Fibroblast of lung (primary cell): ENCODE measurements around the gene SLC16A8.
"Not testable (repeated sequence)": the region's sequence is repeated elsewhere in the genome, so short reads cannot be mapped to it uniquely, and the experiment has no call there.

Experiments
- CTCF ChIP-seq, 2 donors: IDR thresholded peaks in 1 of 2; conservative IDR thresholded peaks in 1 of 2; 1 replicate in 1 of 2; 2 replicates in 1 of 2; pipeline ENCODE4 v1.5.1; 2011 to 2012; ENCODE audit warnings: low read length in 2 of 2, control low read depth in 1 of 2, inconsistent platforms in 1 of 2, low read depth in 1 of 2, mild to moderate bottlenecking in 1 of 2
- EZH2 ChIP-seq: IDR thresholded peaks from 2 replicates; pipeline ENCODE4 v1.5.1; 2012; ENCODE audit warnings: low read length, control low read depth, mild to moderate bottlenecking; ENCODE audit errors: missing control alignments

GRCh38 chr22:38079208-38079607 is 4.8 kb downstream of the SLC16A8 start:
- TF ChIP-seq CTCF (conservative IDR thresholded peaks at IDR 0.05 in 1 of 2, IDR thresholded peaks at IDR 0.05 in 1 of 2; ENCODE audit: low read depth in 1 of 2, low read length in 2 of 2); EZH2: not testable (repeated sequence)
